Measurements from ENCODE around the gene KRT17. TPM values are rescaled to one million over a fixed set of nuclear protein-coding genes. Genes with fewer than 3 reads are reported as not detected.
A peak's percentile ranks its signal among the peaks of the same experiment; 100 is the strongest.
"Not testable (repeated sequence)": the region's sequence is repeated elsewhere in the genome, so short reads cannot be mapped to it uniquely, and the experiment has no call there.

Gene KRT17
- total RNA-seq, 1 experiment from 2014 or later, result 4,105 TPM

GRCh38 chr17:41647038-41647813 lies 22.9 kb upstream of the KRT17 start:
- H3K27ac Mint-ChIP-seq (ENCODE audit: low read depth, unreplicated experiment), result no peak overlapping the region
- no peaks in the 10 kb centered on the region for H3K27me3 Mint-ChIP-seq (ENCODE audit: insufficient read depth, unreplicated experiment)
- ChIA-PET POLR2A (interaction anchor here (0.7 to 14.1 kb wide), 8 partner anchors 9 to 1789 kb away, joined by 3 to 366 read pairs (median 8); partner anchors contain the start of gene KRT17), CTCF (interaction anchor here (0.6 to 18.9 kb wide), 20 partner anchors 10 to 1030 kb away, joined by 3 to 566 read pairs (median 4); partner anchors contain the start of genes KRT14, KRT16 and KRT17)
- no peak overlapping the region for H3K4me3 Mint-ChIP-seq (ENCODE audit: unreplicated experiment)
- H3K4me1 Mint-ChIP-seq (ENCODE audit: insufficient read depth, unreplicated experiment), result peaks cover 36% of the 10 kb centered on the region
- DNase-seq (ENCODE audit: unreplicated experiment), result no peak
- no peaks in the 10 kb centered on the region for H3K9me3 Mint-ChIP-seq (ENCODE audit: unreplicated experiment)
- TF ChIP-seq CTCF (IDR thresholded peaks at IDR 0.05; ENCODE audit: unreplicated experiment), result no peak
- H3K36me3 Mint-ChIP-seq (ENCODE audit: insufficient read depth, unreplicated experiment), result no peaks in the 10 kb centered on the region
- BruUV-seq (replicated peaks), result no TSS peak
- intact Hi-C loops (cut with micrococcal nuclease), result loop anchor here (5.0 kb wide), 2 partner anchors 325 to 740 kb away; no protein-coding TSS in a partner anchor

- Mint-ChIP-seq H3K9me3 (ENCODE audit: unreplicated experiment) (no peaks in the 10 kb centered on the region), H3K27me3 (ENCODE audit: insufficient read depth, unreplicated experiment) (no peaks in the 10 kb centered on the region), H3K27ac (ENCODE audit: low read depth, unreplicated experiment) (peak overlapping the region; percentile 51), H3K4me1 (ENCODE audit: insufficient read depth, unreplicated experiment) (peaks cover 15% of the 10 kb centered on the region), H3K4me3 (ENCODE audit: unreplicated experiment) (no peak overlapping the region), H3K36me3 (ENCODE audit: insufficient read depth, unreplicated experiment) (no peaks in the 10 kb centered on the region)
- ChIA-PET POLR2A (interaction anchor here (0.7 to 2.2 kb wide), 8 partner anchors 8 to 98 kb away, joined by 3 to 6 read pairs (median 4); partner anchors contain the start of gene KRT17), CTCF (interaction anchor here (0.8 to 18.9 kb wide), 5 partner anchors 8 to 320 kb away, joined by 3 to 566 read pairs (median 4); no protein-coding TSS in a partner anchor)
- BruUV-seq (replicated peaks), result no TSS peak
- intact Hi-C loops (cut with micrococcal nuclease), result no loop called here
- no peak for DNase-seq (ENCODE audit: unreplicated experiment)
- TF ChIP-seq CTCF (IDR thresholded peaks at IDR 0.05; ENCODE audit: unreplicated experiment), result no peak
Observed at GRCh38 chr17:41642252-41643156, 18.1 kb upstream of the KRT17 start.

- intact Hi-C loops (cut with micrococcal nuclease); BruUV-seq (replicated peaks); H3K4me3 Mint-ChIP-seq (ENCODE audit: unreplicated experiment); H3K27ac Mint-ChIP-seq (ENCODE audit: low read depth, unreplicated experiment); H3K9me3 Mint-ChIP-seq (ENCODE audit: unreplicated experiment); H3K27me3 Mint-ChIP-seq (ENCODE audit: insufficient read depth, unreplicated experiment); DNase-seq (ENCODE audit: unreplicated experiment); H3K36me3 Mint-ChIP-seq (ENCODE audit: insufficient read depth, unreplicated experiment): not testable (repeated sequence)
- POLR2A ChIA-PET, result interaction anchor here (1.3 to 2.3 kb wide), 2 partner anchors 8 to 16 kb away, joined by 4 to 10 read pairs; partner anchors contain the start of gene KRT17
- peaks cover 11% of the 10 kb centered on the region for H3K4me1 Mint-ChIP-seq (ENCODE audit: insufficient read depth, unreplicated experiment)
- CTCF ChIA-PET, result interaction anchor here (0.6 to 18.9 kb wide), 5 partner anchors 24 to 92 kb away, joined by 3 to 566 read pairs (median 5); no protein-coding TSS in a partner anchor
Observed at GRCh38 chr17:41640596-41640995, 16.2 kb upstream of the KRT17 start.

DNA sequence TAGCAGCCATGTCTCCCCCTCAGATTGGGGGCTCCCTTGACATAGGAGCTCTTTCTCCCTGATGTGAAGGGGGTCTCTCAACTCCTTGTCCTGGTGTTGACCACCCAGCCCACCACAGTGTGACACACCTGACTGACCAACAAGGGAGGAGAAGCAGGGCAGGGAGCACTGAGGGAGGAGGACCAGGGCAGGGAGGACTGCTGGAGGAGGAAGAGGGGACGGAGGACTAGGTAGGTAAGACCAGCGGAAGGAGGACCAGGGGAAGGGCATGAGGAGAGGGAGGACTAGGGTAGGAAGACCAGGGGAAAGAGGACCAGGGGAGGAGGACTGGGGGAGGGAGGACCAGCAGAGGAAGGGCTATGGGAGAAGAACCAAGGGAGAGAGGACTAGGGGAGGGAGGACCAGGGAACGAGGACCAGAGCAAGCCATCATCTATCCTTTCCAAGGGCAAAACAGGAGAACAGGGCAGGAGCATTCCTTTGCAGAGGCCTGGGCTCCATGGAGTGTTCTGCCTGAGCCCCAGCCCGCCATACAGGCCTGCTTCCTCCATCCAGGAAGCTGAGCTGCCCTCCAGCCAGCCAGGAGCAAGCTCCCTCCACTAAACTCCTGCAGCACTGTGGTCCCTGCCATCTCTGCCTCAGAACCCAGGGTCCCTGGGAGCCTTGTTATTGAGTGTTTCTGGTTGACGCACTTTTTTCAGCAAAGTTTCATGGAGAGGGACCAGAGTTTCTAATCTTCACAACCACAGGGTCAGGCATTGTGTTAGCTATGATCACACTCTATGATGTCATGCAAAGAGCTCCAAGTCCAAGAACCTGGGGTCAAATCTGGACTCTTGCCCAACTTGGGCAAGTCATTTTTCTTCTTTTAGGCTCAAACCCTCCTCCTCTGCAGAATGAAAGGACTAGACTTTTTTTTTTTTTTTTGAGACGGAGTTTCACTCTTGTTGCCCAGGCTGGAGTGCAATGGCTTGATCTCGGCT lies 15.4 kb upstream of the KRT17 start:
- H3K27ac Mint-ChIP-seq (ENCODE audit: low read depth, unreplicated experiment), result no peak overlapping the region
- no peaks in the 10 kb centered on the region for H3K36me3 Mint-ChIP-seq (ENCODE audit: insufficient read depth, unreplicated experiment)
- intact Hi-C loops (cut with micrococcal nuclease), result no loop called here
- no peak for DNase-seq (ENCODE audit: unreplicated experiment)
- H3K27me3 Mint-ChIP-seq (ENCODE audit: insufficient read depth, unreplicated experiment), result no peaks in the 10 kb centered on the region
- no peaks in the 10 kb centered on the region for H3K9me3 Mint-ChIP-seq (ENCODE audit: unreplicated experiment)
- POLR2A ChIA-PET, result interaction anchor here (1.0 to 2.3 kb wide), 3 partner anchors 9 to 55 kb away, joined by 4 to 10 read pairs (median 4); partner anchors contain the start of gene KRT17
- no peak for TF ChIP-seq CTCF (IDR thresholded peaks at IDR 0.05; ENCODE audit: unreplicated experiment)
- CTCF ChIA-PET, result interaction anchor here (0.6 to 18.9 kb wide), 3 partner anchors 25 to 59 kb away, joined by 3 to 566 read pairs (median 3); no protein-coding TSS in a partner anchor
- BruUV-seq (replicated peaks), result no TSS peak
- H3K4me3 Mint-ChIP-seq (ENCODE audit: unreplicated experiment), result no peak overlapping the region
- H3K4me1 Mint-ChIP-seq (ENCODE audit: insufficient read depth, unreplicated experiment), result peaks cover 6% of the 10 kb centered on the region
